ENCODE results near the gene ZFYVE1. TPM values are rescaled to one million over a fixed set of nuclear protein-coding genes. Genes with fewer than 3 reads are reported as not detected.
A peak's percentile ranks its signal among the peaks of the same experiment; 100 is the strongest.
"Not testable (repeated sequence)": the region's sequence is repeated elsewhere in the genome, so short reads cannot be mapped to it uniquely, and the experiment has no call there.

Gene ZFYVE1
- polyA plus RNA-seq, 1 of the 3 experiments (the other 2 are of a cell fraction), result 18.6 TPM

- H3K9ac ChIP-seq, result no peak overlapping the region
- H3K4me2 ChIP-seq, result no peak overlapping the region
- peaks cover 7 to 9% of the 10 kb centered on the region in 2 experiments for H3K36me3 ChIP-seq (replicated peaks in 1 of 2; ENCODE audit: control insufficient read depth in 1 of 2, insufficient read depth in 2 of 2, low read length in 1 of 2)
- H3K27ac ChIP-seq (ENCODE audit: low read depth in 2 of 2, low read length in 1 of 2), result no peak overlapping the region
- TF ChIP-seq TEAD4 (IDR thresholded peaks at IDR 0.05; ENCODE audit: borderline replicate concordance, insufficient read depth), result peak; percentile 30; the same call in 1 of the 2 replicates
- TF ChIP-seq FOSL2 (IDR thresholded peaks at IDR 0.05; ENCODE audit: borderline replicate concordance, low read depth), result 0 out of 2 replicates have a peak, but pooled peaks have one; percentile 10
- TF ChIP-seq, protein P1, sequence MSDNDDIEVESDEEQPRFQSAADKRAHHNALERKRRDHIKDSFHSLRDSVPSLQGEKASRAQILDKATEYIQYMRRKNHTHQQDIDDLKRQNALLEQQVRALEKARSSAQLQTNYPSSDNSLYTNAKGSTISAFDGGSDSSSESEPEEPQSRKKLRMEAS (IDR thresholded peaks at IDR 0.05; ENCODE audit: low read depth), result no peak
- no peak overlapping the region for H3K4me3 ChIP-seq (ENCODE audit: low read depth in 2 of 2, low read length in 1 of 2)
- H3K79me2 ChIP-seq (ENCODE audit: insufficient read depth), result no peaks in the 10 kb centered on the region
- no peaks in the 10 kb centered on the region for H4K20me1 ChIP-seq (ENCODE audit: insufficient read depth)
- peaks cover 8% of the 10 kb centered on the region for H3F3A ChIP-seq (replicated peaks; ENCODE audit: insufficient read depth)
- H2AFZ ChIP-seq (ENCODE audit: low read depth), result no peak overlapping the region
- H3K27me3 ChIP-seq (ENCODE audit: insufficient read depth), result no peaks in the 10 kb centered on the region
- no peaks in the 10 kb centered on the region for H3K9me2 ChIP-seq
- WGBS (ENCODE audit: low lambda C conversion rate), result 43% methylated on average over 6 of the region's 6 CpGs
- H3K9me3 ChIP-seq, result no peaks in the 10 kb centered on the region
- POLR2A ChIA-PET, result no interaction called here
- no peaks in the 10 kb centered on the region for H3K4me1 ChIP-seq (ENCODE audit: control insufficient read depth in 1 of 2, insufficient read depth in 2 of 2, low read depth in 1 of 2, low read length in 1 of 2)
- no peak for DNase-seq
- CTCF ChIA-PET, result interaction anchor here (0.7 to 4.6 kb wide), 4 partner anchors 14 to 448 kb away, joined by 3 to 25 read pairs (median 6); no protein-coding TSS in a partner anchor
These were observed 64.0 kb downstream of the ZFYVE1 start for GRCh38 chr14:72962829-72963312.

- CTCF ChIA-PET, result interaction anchor here (1.3 to 4.6 kb wide), 4 partner anchors 13 to 448 kb away, joined by 3 to 25 read pairs (median 6); no protein-coding TSS in a partner anchor
- H3K36me3 ChIP-seq (replicated peaks in 1 of 2; ENCODE audit: control insufficient read depth in 1 of 2, insufficient read depth in 2 of 2, low read length in 1 of 2); H3K4me1 ChIP-seq (ENCODE audit: control insufficient read depth in 1 of 2, insufficient read depth in 2 of 2, low read depth in 1 of 2, low read length in 1 of 2); H3F3A ChIP-seq (replicated peaks; ENCODE audit: insufficient read depth); H3K9ac ChIP-seq; H4K20me1 ChIP-seq (ENCODE audit: insufficient read depth); H3K79me2 ChIP-seq (ENCODE audit: insufficient read depth); H3K27me3 ChIP-seq (ENCODE audit: insufficient read depth); DNase-seq; H3K4me2 ChIP-seq; POLR2A ChIA-PET; H3K4me3 ChIP-seq (ENCODE audit: low read depth in 2 of 2, low read length in 1 of 2); H3K9me2 ChIP-seq; H2AFZ ChIP-seq (ENCODE audit: low read depth); H3K9me3 ChIP-seq; H3K27ac ChIP-seq (ENCODE audit: low read depth in 2 of 2, low read length in 1 of 2): not testable (repeated sequence)
- 81% methylated on average over 10 of the region's 10 CpGs for WGBS (ENCODE audit: low lambda C conversion rate)
These were observed 64.6 kb downstream of the ZFYVE1 start for GRCh38 chr14:72962336-72962754.

DNA sequence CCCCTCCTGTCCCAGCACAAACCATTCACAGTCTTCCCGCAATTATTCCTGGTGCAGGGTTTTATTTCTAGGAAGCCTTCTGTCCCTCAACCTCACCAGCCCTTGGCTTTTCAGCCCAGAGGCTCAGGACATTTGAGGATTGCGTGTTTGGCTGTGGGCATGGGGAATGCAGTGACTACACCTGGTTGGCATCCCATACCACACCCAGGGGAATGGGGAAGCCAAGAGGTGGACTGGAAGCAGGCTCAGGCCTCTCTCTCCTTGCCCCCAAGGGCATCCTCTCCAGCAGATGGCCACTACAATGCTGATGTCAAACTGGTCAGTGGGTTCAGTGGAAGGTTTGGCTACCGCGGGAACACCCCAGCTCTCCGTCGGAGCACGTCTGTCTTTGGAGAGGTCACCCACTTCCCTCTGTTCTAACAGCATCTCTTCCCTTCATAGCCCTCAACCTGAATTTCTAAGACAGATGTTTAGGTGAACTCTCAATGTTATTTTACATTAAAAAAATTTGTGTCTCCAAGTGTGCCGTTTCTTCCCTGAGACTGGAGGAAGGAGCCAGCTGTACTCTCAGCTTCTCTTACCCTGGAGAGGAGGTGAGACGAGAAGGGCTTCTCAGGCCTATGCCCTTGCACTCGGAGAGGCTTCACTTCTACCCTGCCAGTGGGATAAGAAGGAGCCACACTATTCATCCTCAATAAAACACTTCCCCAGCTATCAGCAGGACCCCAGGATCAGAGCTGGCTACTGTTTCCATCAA lies 65.1 kb downstream of the ZFYVE1 start:
- H3K27ac ChIP-seq (ENCODE audit: low read depth in 2 of 2, low read length in 1 of 2), result no peak overlapping the region
- WGBS (ENCODE audit: low lambda C conversion rate), result 76% methylated on average over 10 of the region's 10 CpGs

DNA sequence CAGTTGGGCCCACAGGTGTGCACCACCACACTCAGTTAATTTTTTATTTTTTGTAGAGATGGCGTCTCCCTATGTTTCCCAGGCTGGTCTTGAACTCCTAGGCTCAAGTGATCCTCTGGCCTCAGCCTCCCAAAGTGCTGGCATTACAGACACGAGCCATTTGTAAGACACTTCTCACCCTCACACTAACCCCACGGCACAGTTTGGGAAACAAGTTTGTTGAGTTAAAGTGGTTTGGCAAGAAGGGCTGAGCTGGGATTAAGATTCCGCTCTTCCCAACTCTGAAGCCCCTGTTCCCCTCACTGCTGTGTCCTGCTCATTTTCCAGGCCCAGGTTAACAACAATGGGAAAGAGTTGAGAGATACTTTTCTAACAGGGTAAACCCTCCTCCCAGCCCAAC lies 65.9 kb downstream of the ZFYVE1 start:
- H2AFZ ChIP-seq (ENCODE audit: low read depth); H3F3A ChIP-seq (replicated peaks; ENCODE audit: insufficient read depth); H3K79me2 ChIP-seq (ENCODE audit: insufficient read depth); H3K4me2 ChIP-seq; H3K4me1 ChIP-seq (ENCODE audit: control insufficient read depth in 1 of 2, insufficient read depth in 2 of 2, low read depth in 1 of 2, low read length in 1 of 2); H3K27ac ChIP-seq (ENCODE audit: low read depth in 2 of 2, low read length in 1 of 2); H3K9me3 ChIP-seq; H3K36me3 ChIP-seq (replicated peaks in 1 of 2; ENCODE audit: control insufficient read depth in 1 of 2, insufficient read depth in 2 of 2, low read length in 1 of 2); DNase-seq; H3K4me3 ChIP-seq (ENCODE audit: low read depth in 2 of 2, low read length in 1 of 2); H3K9me2 ChIP-seq; H4K20me1 ChIP-seq (ENCODE audit: insufficient read depth); H3K9ac ChIP-seq; POLR2A ChIA-PET; H3K27me3 ChIP-seq (ENCODE audit: insufficient read depth): not testable (repeated sequence)
- WGBS (ENCODE audit: low lambda C conversion rate), result 95% methylated on average over 4 of the region's 4 CpGs
- CTCF ChIA-PET, result interaction anchor here (0.9 to 4.6 kb wide), 4 partner anchors 9 to 447 kb away, joined by 3 to 25 read pairs (median 7); no protein-coding TSS in a partner anchor

More for the DNA sequence above, 65.1 kb downstream of the ZFYVE1 start:
- H2AFZ ChIP-seq (ENCODE audit: low read depth), result no peak overlapping the region
- CTCF ChIA-PET, result interaction anchor here (0.9 to 4.6 kb wide), 5 partner anchors 10 to 447 kb away, joined by 3 to 25 read pairs (median 6); no protein-coding TSS in a partner anchor
- H3K4me1 ChIP-seq (ENCODE audit: control insufficient read depth in 1 of 2, insufficient read depth in 2 of 2, low read depth in 1 of 2, low read length in 1 of 2), result no peaks in the 10 kb centered on the region
- H3K27me3 ChIP-seq (ENCODE audit: insufficient read depth), result no peaks in the 10 kb centered on the region
- POLR2A ChIA-PET, result no interaction called here
- H3F3A ChIP-seq (replicated peaks; ENCODE audit: insufficient read depth), result peaks cover 8% of the 10 kb centered on the region
- no peaks in the 10 kb centered on the region for H3K9me3 ChIP-seq
- H3K79me2 ChIP-seq (ENCODE audit: insufficient read depth), result no peaks in the 10 kb centered on the region
- no peak overlapping the region for H3K9ac ChIP-seq
- DNase-seq, result no peak
- TF ChIP-seq RXRA (IDR thresholded peaks at IDR 0.05; ENCODE audit: borderline replicate concordance, low read depth), result no peak
- TF ChIP-seq SMC3 (IDR thresholded peaks at IDR 0.05; ENCODE audit: low read depth, low read length), result no peak
- TF ChIP-seq TCF12 (IDR thresholded peaks at IDR 0.05), result no peak
- no peak for TF ChIP-seq TEAD4 (IDR thresholded peaks at IDR 0.05; ENCODE audit: borderline replicate concordance, insufficient read depth)
- no peak overlapping the region for H3K4me2 ChIP-seq
- H4K20me1 ChIP-seq (ENCODE audit: insufficient read depth), result no peaks in the 10 kb centered on the region
- no peaks in the 10 kb centered on the region for H3K9me2 ChIP-seq
- peaks cover 5 to 6% of the 10 kb centered on the region in 2 experiments for H3K36me3 ChIP-seq (replicated peaks in 1 of 2; ENCODE audit: control insufficient read depth in 1 of 2, insufficient read depth in 2 of 2, low read length in 1 of 2)
- no peak overlapping the region for H3K4me3 ChIP-seq (ENCODE audit: low read depth in 2 of 2, low read length in 1 of 2)

Measured in SK-N-SH (cell line).